ENCODE measurements around the gene PRRG2.

PRRG2 gene

GRCh38 chr19:49609499-49610092 is 28.5 kb downstream of the PRRG2 start:
- H3K79me2 ChIP-seq (ENCODE audit: control insufficient read depth, insufficient read depth, low read length), result peaks cover 29% of the 10 kb centered on the region
- no peak overlapping the region for H3K4ac ChIP-seq (ENCODE audit: low read depth, low read length)

GRCh38 chr19:49613374-49613773 is 32.3 kb downstream of the PRRG2 start:
- no peak overlapping the region for H2AK5ac ChIP-seq (ENCODE audit: low read length)
- H3K23ac ChIP-seq (ENCODE audit: low read length), result no peak overlapping the region
- no peaks in the 10 kb centered on the region for H3K4me1 ChIP-seq (ENCODE audit: control insufficient read depth, low read depth, low read length)
- H3K9ac ChIP-seq (ENCODE audit: low read length), result no peak overlapping the region
- H3K79me2 ChIP-seq (ENCODE audit: control insufficient read depth, insufficient read depth, low read length), result peaks cover 21% of the 10 kb centered on the region
- no peak overlapping the region for H3K27ac ChIP-seq (ENCODE audit: low read depth, low read length)
- WGBS (ENCODE audit: extremely low coverage, insufficient coverage, low lambda C conversion rate), result no CpG with 5 or more reads among the region's 4 CpGs
- H3K27me3 ChIP-seq (ENCODE audit: insufficient read depth, low read length, poor library complexity), result no peaks in the 10 kb centered on the region
- H3K4me2 ChIP-seq (ENCODE audit: low read length), result no peak overlapping the region
- H3K79me1 ChIP-seq (ENCODE audit: low read length), result peaks cover 16% of the 10 kb centered on the region
- H4K5ac ChIP-seq (ENCODE audit: low read length), result no peak overlapping the region
- H2BK5ac ChIP-seq (ENCODE audit: low read length), result no peak overlapping the region
- H4K8ac ChIP-seq (ENCODE audit: low read depth, low read length), result no peak overlapping the region
- DNase-seq, result no peak
- peaks cover 17% of the 10 kb centered on the region for H3K36me3 ChIP-seq (ENCODE audit: control insufficient read depth, insufficient read depth, low read length)
- H3K18ac ChIP-seq (ENCODE audit: low read length), result no peak overlapping the region
- no peak overlapping the region for H3K4ac ChIP-seq (ENCODE audit: low read depth, low read length)
- H3K4me3 ChIP-seq (ENCODE audit: low read length), result no peak overlapping the region
- H2BK120ac ChIP-seq (ENCODE audit: low read depth, low read length), result no peak overlapping the region
- H2BK15ac ChIP-seq (replicated peaks; ENCODE audit: low read depth), result no peak overlapping the region
- no peak overlapping the region for H3K56ac ChIP-seq (ENCODE audit: low read length)

More at GRCh38 chr19:49609499-49610092, 28.5 kb downstream of the PRRG2 start:
- H4K8ac ChIP-seq (ENCODE audit: low read depth, low read length), result no peak overlapping the region
- no peak overlapping the region for H2AK5ac ChIP-seq (ENCODE audit: low read length)
- no peak overlapping the region for H3K18ac ChIP-seq (ENCODE audit: low read length)
- no CpG with 5 or more reads among the region's 12 CpGs for WGBS (ENCODE audit: extremely low coverage, insufficient coverage, low lambda C conversion rate)
- peaks cover 8% of the 10 kb centered on the region for H3K36me3 ChIP-seq (ENCODE audit: control insufficient read depth, insufficient read depth, low read length)
- H2BK5ac ChIP-seq (ENCODE audit: low read length), result no peak overlapping the region
- H3K27me3 ChIP-seq (ENCODE audit: insufficient read depth, low read length, poor library complexity), result no peaks in the 10 kb centered on the region
- no peak overlapping the region for H3K4me2 ChIP-seq (ENCODE audit: low read length)
- no peak overlapping the region for H3K23ac ChIP-seq (ENCODE audit: low read length)
- H3K27ac ChIP-seq (ENCODE audit: low read depth, low read length), result no peak overlapping the region
- no peak overlapping the region for H3K9ac ChIP-seq (ENCODE audit: low read length)
- no peak overlapping the region for H4K5ac ChIP-seq (ENCODE audit: low read length)
- no peak overlapping the region for H2BK15ac ChIP-seq (replicated peaks; ENCODE audit: low read depth)
- no peaks in the 10 kb centered on the region for H3K4me1 ChIP-seq (ENCODE audit: control insufficient read depth, low read depth, low read length)
- peaks cover 12% of the 10 kb centered on the region for H3K79me1 ChIP-seq (ENCODE audit: low read length)
- no peak overlapping the region for H3K4me3 ChIP-seq (ENCODE audit: low read length)
- no peak for DNase-seq
- no peak overlapping the region for H3K56ac ChIP-seq (ENCODE audit: low read length)
- no peak overlapping the region for H2BK120ac ChIP-seq (ENCODE audit: low read depth, low read length)

- no peak for DNase-seq
- Histone ChIP-seq H3K4ac (ENCODE audit: low read depth, low read length) (no peak overlapping the region), H3K79me1 (ENCODE audit: low read length) (peaks cover 16% of the 10 kb centered on the region), H3K4me2 (ENCODE audit: low read length) (no peak overlapping the region), H3K23ac (ENCODE audit: low read length) (no peak overlapping the region), H3K4me1 (ENCODE audit: control insufficient read depth, low read depth, low read length) (no peaks in the 10 kb centered on the region), H2BK5ac (ENCODE audit: low read length) (no peak overlapping the region), H3K18ac (ENCODE audit: low read length) (no peak overlapping the region), H3K56ac (ENCODE audit: low read length) (no peak overlapping the region), H3K4me3 (ENCODE audit: low read length) (no peak overlapping the region), H2BK120ac (ENCODE audit: low read depth, low read length) (no peak overlapping the region), H3K79me2 (ENCODE audit: control insufficient read depth, insufficient read depth, low read length) (peaks cover 16% of the 10 kb centered on the region), H4K5ac (ENCODE audit: low read length) (no peak overlapping the region), H3K9ac (ENCODE audit: low read length) (no peak overlapping the region), H3K27ac (ENCODE audit: low read depth, low read length) (no peak overlapping the region), H2AK5ac (ENCODE audit: low read length) (no peak overlapping the region), H3K36me3 (ENCODE audit: control insufficient read depth, insufficient read depth, low read length) (peaks cover 18% of the 10 kb centered on the region), H2BK15ac (replicated peaks; ENCODE audit: low read depth) (no peak overlapping the region), H3K27me3 (ENCODE audit: insufficient read depth, low read length, poor library complexity) (no peaks in the 10 kb centered on the region), H4K8ac (ENCODE audit: low read depth, low read length) (no peak overlapping the region)
- WGBS (ENCODE audit: extremely low coverage, insufficient coverage, low lambda C conversion rate), result no CpG with 5 or more reads among the region's 19 CpGs
Measured at GRCh38 chr19:49614096-49614833, 33.1 kb downstream of the PRRG2 start.

- Histone ChIP-seq H3K4me3 (ENCODE audit: low read length) (no peak overlapping the region), H2BK15ac (replicated peaks; ENCODE audit: low read depth) (no peak overlapping the region), H3K79me2 (ENCODE audit: control insufficient read depth, insufficient read depth, low read length) (peaks cover 10% of the 10 kb centered on the region), H3K27ac (ENCODE audit: low read depth, low read length) (no peak overlapping the region), H2BK5ac (ENCODE audit: low read length) (no peak overlapping the region), H3K4me1 (ENCODE audit: control insufficient read depth, low read depth, low read length) (no peaks in the 10 kb centered on the region), H3K36me3 (ENCODE audit: control insufficient read depth, insufficient read depth, low read length) (peaks cover 15% of the 10 kb centered on the region), H3K18ac (ENCODE audit: low read length) (no peak overlapping the region), H3K27me3 (ENCODE audit: insufficient read depth, low read length, poor library complexity) (no peaks in the 10 kb centered on the region), H3K9ac (ENCODE audit: low read length) (no peak overlapping the region), H3K4me2 (ENCODE audit: low read length) (no peak overlapping the region), H2BK120ac (ENCODE audit: low read depth, low read length) (no peak overlapping the region), H4K8ac (ENCODE audit: low read depth, low read length) (no peak overlapping the region), H3K23ac (ENCODE audit: low read length) (no peak overlapping the region), H4K5ac (ENCODE audit: low read length) (no peak overlapping the region), H3K4ac (ENCODE audit: low read depth, low read length) (no peak overlapping the region), H3K79me1 (ENCODE audit: low read length) (peaks cover 14% of the 10 kb centered on the region), H3K56ac (ENCODE audit: low read length) (no peak overlapping the region), H2AK5ac (ENCODE audit: low read length) (no peak overlapping the region)
- no peak for DNase-seq
- WGBS (ENCODE audit: extremely low coverage, insufficient coverage, low lambda C conversion rate), result no CpG with 5 or more reads among the region's 23 CpGs
Measured at GRCh38 chr19:49615861-49616260, 34.7 kb downstream of the PRRG2 start.

GRCh38 chr19:49616532-49616931 is 35.4 kb downstream of the PRRG2 start:
- Histone ChIP-seq H3K56ac (ENCODE audit: low read length) (no peak overlapping the region), H3K27ac (ENCODE audit: low read depth, low read length) (no peak overlapping the region), H3K18ac (ENCODE audit: low read length) (no peak overlapping the region), H3K27me3 (ENCODE audit: insufficient read depth, low read length, poor library complexity) (no peaks in the 10 kb centered on the region), H2BK15ac (replicated peaks; ENCODE audit: low read depth) (no peak overlapping the region), H2BK120ac (ENCODE audit: low read depth, low read length) (no peak overlapping the region), H3K4me2 (ENCODE audit: low read length) (no peak overlapping the region), H4K8ac (ENCODE audit: low read depth, low read length) (no peak overlapping the region), H3K36me3 (ENCODE audit: control insufficient read depth, insufficient read depth, low read length) (peaks cover 15% of the 10 kb centered on the region), H2BK5ac (ENCODE audit: low read length) (no peak overlapping the region), H3K79me2 (ENCODE audit: control insufficient read depth, insufficient read depth, low read length) (peaks cover 10% of the 10 kb centered on the region), H3K79me1 (ENCODE audit: low read length) (peaks cover 14% of the 10 kb centered on the region), H4K5ac (ENCODE audit: low read length) (no peak overlapping the region), H3K4me1 (ENCODE audit: control insufficient read depth, low read depth, low read length) (no peaks in the 10 kb centered on the region), H3K23ac (ENCODE audit: low read length) (no peak overlapping the region), H3K4ac (ENCODE audit: low read depth, low read length) (no peak overlapping the region), H3K9ac (ENCODE audit: low read length) (no peak overlapping the region), H3K4me3 (ENCODE audit: low read length) (no peak overlapping the region), H2AK5ac (ENCODE audit: low read length) (no peak overlapping the region)
- no peak for DNase-seq
- no CpG with 5 or more reads among the region's 7 CpGs for WGBS (ENCODE audit: extremely low coverage, insufficient coverage, low lambda C conversion rate)
